ENCODE data around the gene ANKRD12. TPM values are rescaled to one million over a fixed set of nuclear protein-coding genes. Genes with fewer than 3 reads are reported as not detected.

Gene ANKRD12
- total and polyA plus RNA-seq, 2 donors (not counting 1 experiment from before 2014, with no cell fraction given), result 8.0 to 183 TPM

DNA sequence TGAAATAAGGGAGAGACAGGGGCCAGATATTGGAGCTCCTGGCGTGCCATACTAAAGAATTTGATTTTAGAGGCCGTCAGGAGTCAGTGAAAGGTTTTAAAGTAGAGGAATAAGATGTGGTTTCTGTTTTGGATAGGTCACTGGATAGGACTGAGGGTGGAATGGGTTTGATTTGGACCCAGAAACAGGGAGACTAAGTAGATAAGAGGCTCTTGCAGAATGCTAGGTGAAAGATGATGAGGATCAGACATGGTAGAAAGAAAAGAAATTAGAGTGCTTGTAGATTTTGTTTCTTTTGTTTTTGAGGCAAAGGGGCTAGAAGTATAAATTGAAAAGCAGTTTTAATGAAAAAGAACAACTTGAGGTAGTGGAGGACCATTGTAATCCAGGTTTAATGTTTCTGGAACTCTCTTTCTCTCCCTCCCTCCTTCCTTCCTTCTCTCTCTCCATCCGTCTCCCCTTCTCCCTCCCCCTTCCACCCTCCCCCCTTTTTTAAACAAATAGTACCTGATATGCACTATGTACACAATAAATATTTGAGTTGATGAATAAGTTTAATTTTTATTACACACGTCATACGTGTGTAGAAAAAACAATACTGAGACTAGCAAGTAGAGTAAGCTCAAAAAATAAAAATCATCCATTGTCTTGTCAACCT lies 32.2 kb upstream of the ANKRD12 start:
- intact Hi-C loops (cut with micrococcal nuclease), result loop anchor here (5.0 kb wide), 2 partner anchors 373 to 402 kb away; partner anchors contain the start of gene RALBP1
- H3K27ac Mint-ChIP-seq, result peak overlapping the region; percentile 93
- Histone ChIP-seq H3K4me2 (replicated peaks; ENCODE audit: low read depth, low read length, poor library complexity, severe bottlenecking) (peak overlapping the region; percentile 81), H3K4me1 (ENCODE audit: control insufficient read depth in 2 of 2, insufficient read depth in 2 of 2, low read length in 2 of 2) (peaks cover 53 to 63% of the 10 kb centered on the region in 2 donors), H3K9me3 (ENCODE audit: control extremely low read depth in 1 of 3, control insufficient read depth in 2 of 3, insufficient read depth in 1 of 3, low read length in 2 of 3) (peaks cover 0 to 2% (median 0%) of the 10 kb centered on the region in 3 donors), H3K36me3 (replicated peaks in 1 of 2; ENCODE audit: control extremely low read depth in 1 of 2, control insufficient read depth in 1 of 2, extremely low read depth in 1 of 2, insufficient read depth in 2 of 2, low read length in 1 of 2) (peaks cover 5 to 10% of the 10 kb centered on the region in 2 experiments), H4K20me1 (ENCODE audit: control insufficient read depth, insufficient read depth, low read length, poor library complexity, severe bottlenecking) (no peaks in the 10 kb centered on the region), H2AFZ (ENCODE audit: insufficient read depth, low read depth, low read length, poor library complexity, severe bottlenecking) (peak overlapping the region; percentile 30), H3K27ac (ENCODE audit: low read length in 2 of 2) (peak overlapping the region; percentile 80 to 86), H3K9ac (ENCODE audit: low read length) (peak overlapping the region; percentile 85), H3K27me3 (replicated peaks in 1 of 4; ENCODE audit: control extremely low read depth in 1 of 4, control insufficient read depth in 3 of 4, insufficient read depth in 4 of 4, low read length in 3 of 4) (no peaks in the 10 kb centered on the region), H3K4me3 (ENCODE audit: control extremely low read depth in 1 of 5, extremely low read depth in 1 of 5, insufficient read depth in 1 of 5, low read depth in 2 of 5, low read length in 4 of 5) (peak overlapping the region in 4 of 5 experiments; percentile 77 to 92 (median 86)), H3K79me2 (ENCODE audit: control insufficient read depth, insufficient read depth, low read length) (peaks cover 68% of the 10 kb centered on the region)
- 14% methylated on average over 2 of the region's 5 CpGs for WGBS (ENCODE audit: insufficient coverage)
- ChIA-PET CTCF (interaction anchor here (0.8 to 3.2 kb wide), 11 partner anchors 9 to 45 kb away, joined by 3 to 27 read pairs (median 6); no protein-coding TSS in a partner anchor), POLR2A (interaction anchor here (0.7 to 4.3 kb wide), 5 partner anchors 13 to 38 kb away, joined by 3 to 59 read pairs (median 11); partner anchors contain the start of gene ANKRD12)
- peaks cover 65% of the 10 kb centered on the region for H3K4me1 Mint-ChIP-seq
- H3K4me3 Mint-ChIP-seq, result peak overlapping the region; percentile 95
- DNase-seq, result no peak
- no peak for ATAC-seq (ENCODE audit: low read depth)
- H3K27me3 Mint-ChIP-seq, result no peaks in the 10 kb centered on the region
- no peaks in the 10 kb centered on the region for H3K9me3 Mint-ChIP-seq (ENCODE audit: insufficient read depth)
- TF ChIP-seq, protein P1, sequence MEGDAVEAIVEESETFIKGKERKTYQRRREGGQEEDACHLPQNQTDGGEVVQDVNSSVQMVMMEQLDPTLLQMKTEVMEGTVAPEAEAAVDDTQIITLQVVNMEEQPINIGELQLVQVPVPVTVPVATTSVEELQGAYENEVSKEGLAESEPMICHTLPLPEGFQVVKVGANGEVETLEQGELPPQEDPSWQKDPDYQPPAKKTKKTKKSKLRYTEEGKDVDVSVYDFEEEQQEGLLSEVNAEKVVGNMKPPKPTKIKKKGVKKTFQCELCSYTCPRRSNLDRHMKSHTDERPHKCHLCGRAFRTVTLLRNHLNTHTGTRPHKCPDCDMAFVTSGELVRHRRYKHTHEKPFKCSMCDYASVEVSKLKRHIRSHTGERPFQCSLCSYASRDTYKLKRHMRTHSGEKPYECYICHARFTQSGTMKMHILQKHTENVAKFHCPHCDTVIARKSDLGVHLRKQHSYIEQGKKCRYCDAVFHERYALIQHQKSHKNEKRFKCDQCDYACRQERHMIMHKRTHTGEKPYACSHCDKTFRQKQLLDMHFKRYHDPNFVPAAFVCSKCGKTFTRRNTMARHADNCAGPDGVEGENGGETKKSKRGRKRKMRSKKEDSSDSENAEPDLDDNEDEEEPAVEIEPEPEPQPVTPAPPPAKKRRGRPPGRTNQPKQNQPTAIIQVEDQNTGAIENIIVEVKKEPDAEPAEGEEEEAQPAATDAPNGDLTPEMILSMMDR (IDR thresholded peaks at IDR 0.05), result no peak
- no peak for TF ChIP-seq EZH2 (IDR thresholded peaks at IDR 0.05; ENCODE audit: borderline replicate concordance, insufficient read depth, low read depth, low read length, poor library complexity, severe bottlenecking)

DNA sequence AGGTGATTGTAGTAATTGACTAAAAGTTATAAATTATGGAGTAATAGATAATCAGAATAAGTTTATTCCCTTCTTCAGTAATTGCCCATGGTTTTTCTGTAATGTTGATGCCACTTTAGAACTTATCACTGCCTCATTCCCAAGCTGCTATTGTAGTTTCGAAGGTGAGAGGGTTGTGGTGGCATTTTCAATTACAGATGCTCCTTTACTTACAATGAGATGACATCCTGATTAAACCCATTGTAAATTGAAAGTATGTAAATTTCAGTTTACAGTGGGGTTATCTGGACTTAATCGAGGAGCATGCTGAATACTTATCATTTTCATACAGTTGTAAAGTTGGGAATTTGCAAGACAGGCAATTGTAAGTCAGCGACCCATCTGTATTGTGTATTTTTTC lies 31.2 kb upstream of the ANKRD12 start:
- Mint-ChIP-seq H3K27me3 (no peaks in the 10 kb centered on the region), H3K4me1 (peaks cover 74% of the 10 kb centered on the region), H3K4me3 (peak overlapping the region; percentile 95), H3K9me3 (ENCODE audit: insufficient read depth) (no peaks in the 10 kb centered on the region), H3K27ac (no peak overlapping the region)
- H3K4me1 ChIP-seq (ENCODE audit: control insufficient read depth in 2 of 2, insufficient read depth in 2 of 2, low read length in 2 of 2), result peaks cover 63 to 72% of the 10 kb centered on the region in 2 donors
- H3K9me3 ChIP-seq (ENCODE audit: control extremely low read depth in 1 of 3, control insufficient read depth in 2 of 3, insufficient read depth in 1 of 3, low read length in 2 of 3), result peaks cover 0 to 2% (median 0%) of the 10 kb centered on the region in 3 donors
- ChIA-PET POLR2A (no interaction called here), CTCF (interaction anchor here (1.2 to 1.8 kb wide), 4 partner anchors 13 to 42 kb away, joined by 3 to 6 read pairs (median 4); no protein-coding TSS in a partner anchor)
- TF ChIP-seq, protein P1 (IDR thresholded peaks at IDR 0.05), result no peak
- no peak for TF ChIP-seq EZH2 (IDR thresholded peaks at IDR 0.05; ENCODE audit: borderline replicate concordance, insufficient read depth, low read depth, low read length, poor library complexity, severe bottlenecking)
- peaks cover 79% of the 10 kb centered on the region for H3K79me2 ChIP-seq (ENCODE audit: control insufficient read depth, insufficient read depth, low read length)
- no peak overlapping the region for H3K4me3 ChIP-seq (ENCODE audit: control extremely low read depth in 1 of 5, extremely low read depth in 1 of 5, insufficient read depth in 1 of 5, low read depth in 2 of 5, low read length in 4 of 5)
- H3K27me3 ChIP-seq (replicated peaks in 1 of 4; ENCODE audit: control extremely low read depth in 1 of 4, control insufficient read depth in 3 of 4, insufficient read depth in 4 of 4, low read length in 3 of 4), result no peaks in the 10 kb centered on the region
- no peaks in the 10 kb centered on the region for H4K20me1 ChIP-seq (ENCODE audit: control insufficient read depth, insufficient read depth, low read length, poor library complexity, severe bottlenecking)
- DNase-seq (no peak), ATAC-seq (ENCODE audit: low read depth) (no peak)
- H3K4me2 ChIP-seq (replicated peaks; ENCODE audit: low read depth, low read length, poor library complexity, severe bottlenecking), result peak overlapping the region; percentile 81
- no peak overlapping the region for H2AFZ ChIP-seq (ENCODE audit: insufficient read depth, low read depth, low read length, poor library complexity, severe bottlenecking)
- WGBS (ENCODE audit: insufficient coverage), result 50% methylated on average over 1 of the region's 3 CpGs
- intact Hi-C loops (cut with micrococcal nuclease), result no loop called here
- H3K9ac ChIP-seq (ENCODE audit: low read length), result peak overlapping the region; percentile 85
- H3K36me3 ChIP-seq (replicated peaks in 1 of 2; ENCODE audit: control extremely low read depth in 1 of 2, control insufficient read depth in 1 of 2, extremely low read depth in 1 of 2, insufficient read depth in 2 of 2, low read length in 1 of 2), result peaks cover 5 to 10% of the 10 kb centered on the region in 2 experiments
- peak overlapping the region in 1 of 2 donors; percentile 86 for H3K27ac ChIP-seq (ENCODE audit: low read length in 2 of 2)

Data from B cell (primary cell).